Measurements from ENCODE around the gene GABBR2. TPM values are rescaled to one million over a fixed set of nuclear protein-coding genes. Genes with fewer than 3 reads are reported as not detected.

The GABBR2 gene
- total RNA-seq, 2 experiments from 2014 or later, result not detected

- Histone ChIP-seq H3K4me1 (ENCODE audit: insufficient read depth, low read length, poor library complexity, severe bottlenecking) (no peaks in the 10 kb centered on the region), H3K9me2 (ENCODE audit: insufficient read depth, low read length) (no peaks in the 10 kb centered on the region), H4K20me1 (ENCODE audit: insufficient read depth, low read length) (no peaks in the 10 kb centered on the region), H3K4me3 (ENCODE audit: low read depth, low read length, poor library complexity, severe bottlenecking) (no peak overlapping the region), H3K4me2 (ENCODE audit: low read length) (no peak overlapping the region), H2AFZ (ENCODE audit: low read length) (no peak overlapping the region), H3K9me3 (ENCODE audit: low read length) (no peaks in the 10 kb centered on the region), H3K79me2 (ENCODE audit: insufficient read depth, low read depth, low read length) (no peaks in the 10 kb centered on the region), H3K36me3 (ENCODE audit: insufficient read depth, low read length) (no peaks in the 10 kb centered on the region), H3K27ac (ENCODE audit: low read depth, low read length, poor library complexity, severe bottlenecking) (no peak overlapping the region)
- ChIA-PET CTCF (ENCODE audit: unreplicated experiment) (no interaction called here), POLR2A (no interaction called here)
- DNase-seq (ENCODE audit: low spot score), result no peak
- TF ChIP-seq, protein P1, sequence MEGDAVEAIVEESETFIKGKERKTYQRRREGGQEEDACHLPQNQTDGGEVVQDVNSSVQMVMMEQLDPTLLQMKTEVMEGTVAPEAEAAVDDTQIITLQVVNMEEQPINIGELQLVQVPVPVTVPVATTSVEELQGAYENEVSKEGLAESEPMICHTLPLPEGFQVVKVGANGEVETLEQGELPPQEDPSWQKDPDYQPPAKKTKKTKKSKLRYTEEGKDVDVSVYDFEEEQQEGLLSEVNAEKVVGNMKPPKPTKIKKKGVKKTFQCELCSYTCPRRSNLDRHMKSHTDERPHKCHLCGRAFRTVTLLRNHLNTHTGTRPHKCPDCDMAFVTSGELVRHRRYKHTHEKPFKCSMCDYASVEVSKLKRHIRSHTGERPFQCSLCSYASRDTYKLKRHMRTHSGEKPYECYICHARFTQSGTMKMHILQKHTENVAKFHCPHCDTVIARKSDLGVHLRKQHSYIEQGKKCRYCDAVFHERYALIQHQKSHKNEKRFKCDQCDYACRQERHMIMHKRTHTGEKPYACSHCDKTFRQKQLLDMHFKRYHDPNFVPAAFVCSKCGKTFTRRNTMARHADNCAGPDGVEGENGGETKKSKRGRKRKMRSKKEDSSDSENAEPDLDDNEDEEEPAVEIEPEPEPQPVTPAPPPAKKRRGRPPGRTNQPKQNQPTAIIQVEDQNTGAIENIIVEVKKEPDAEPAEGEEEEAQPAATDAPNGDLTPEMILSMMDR (conservative IDR thresholded peaks at IDR 0.05; ENCODE audit: low read length), result no peak
- no peak for TF ChIP-seq EZH2phosphoT487 (IDR thresholded peaks at IDR 0.05; ENCODE audit: borderline replicate concordance, low read depth, low read length)
- BruUV-seq (replicated peaks), result no TSS peak
- intact Hi-C loops (cut with micrococcal nuclease; ENCODE audit: unreplicated experiment), result no loop called here
Observed at GRCh38 chr9:98552331-98552730, 156.4 kb downstream of the GABBR2 start.

DNA sequence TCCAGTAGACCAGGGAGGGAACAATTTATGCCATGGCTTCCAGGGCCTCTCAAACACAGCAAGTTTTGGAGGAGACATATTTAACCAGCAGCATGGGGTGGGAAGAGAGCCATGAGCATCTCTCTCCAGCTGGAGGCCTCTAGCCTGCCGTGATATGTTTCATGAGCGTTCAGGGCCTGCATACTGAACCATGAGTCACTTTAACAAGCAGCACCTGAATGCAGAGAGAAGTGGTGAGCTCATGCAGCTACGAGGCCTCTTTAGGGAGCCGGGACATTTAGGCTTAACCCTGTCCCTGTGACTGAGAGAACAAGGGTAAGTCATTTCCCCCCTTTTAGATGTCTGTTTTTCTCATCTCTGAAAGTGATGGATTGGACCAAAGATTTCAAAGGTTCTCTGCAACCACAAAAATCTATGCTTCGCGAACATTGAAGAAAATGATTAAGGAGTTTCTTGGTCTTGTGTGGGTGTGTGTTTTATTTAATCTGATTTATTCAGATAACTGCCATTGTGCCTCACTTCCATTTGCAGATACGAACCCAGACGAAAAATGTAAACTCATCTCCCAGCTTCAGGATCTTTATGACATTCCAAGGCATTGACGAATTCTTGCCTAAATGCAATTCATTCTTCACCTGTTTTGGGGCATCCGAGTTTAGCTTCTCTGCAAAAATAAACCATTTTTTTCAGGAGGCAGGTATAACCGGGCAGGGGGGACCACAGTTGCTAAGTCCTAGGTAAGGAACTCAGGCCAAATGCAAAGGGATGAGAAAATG is 157.0 kb downstream of the GABBR2 start:
- intact Hi-C loops (cut with micrococcal nuclease; ENCODE audit: unreplicated experiment), result no loop called here
- H3K4me1 ChIP-seq (ENCODE audit: insufficient read depth, low read length, poor library complexity, severe bottlenecking), result no peaks in the 10 kb centered on the region
- no peaks in the 10 kb centered on the region for H4K20me1 ChIP-seq (ENCODE audit: insufficient read depth, low read length)
- TF ChIP-seq, protein P1 (conservative IDR thresholded peaks at IDR 0.05; ENCODE audit: low read length), result no peak
- TF ChIP-seq EZH2phosphoT487 (IDR thresholded peaks at IDR 0.05; ENCODE audit: borderline replicate concordance, low read depth, low read length), result no peak
- H3K36me3 ChIP-seq (ENCODE audit: insufficient read depth, low read length), result no peaks in the 10 kb centered on the region
- no peak overlapping the region for H3K4me3 ChIP-seq (ENCODE audit: low read depth, low read length, poor library complexity, severe bottlenecking)
- no peak overlapping the region for H3K27ac ChIP-seq (ENCODE audit: low read depth, low read length, poor library complexity, severe bottlenecking)
- ChIA-PET CTCF (ENCODE audit: unreplicated experiment) (no interaction called here), POLR2A (no interaction called here)
- H3K9me2 ChIP-seq (ENCODE audit: insufficient read depth, low read length), result no peaks in the 10 kb centered on the region
- no peak overlapping the region for H3K4me2 ChIP-seq (ENCODE audit: low read length)
- DNase-seq (ENCODE audit: low spot score), result no peak
- H2AFZ ChIP-seq (ENCODE audit: low read length), result no peak overlapping the region
- H3K9me3 ChIP-seq (ENCODE audit: low read length), result no peaks in the 10 kb centered on the region
- no peaks in the 10 kb centered on the region for H3K79me2 ChIP-seq (ENCODE audit: insufficient read depth, low read depth, low read length)
- BruUV-seq (replicated peaks), result no TSS peak

DNA sequence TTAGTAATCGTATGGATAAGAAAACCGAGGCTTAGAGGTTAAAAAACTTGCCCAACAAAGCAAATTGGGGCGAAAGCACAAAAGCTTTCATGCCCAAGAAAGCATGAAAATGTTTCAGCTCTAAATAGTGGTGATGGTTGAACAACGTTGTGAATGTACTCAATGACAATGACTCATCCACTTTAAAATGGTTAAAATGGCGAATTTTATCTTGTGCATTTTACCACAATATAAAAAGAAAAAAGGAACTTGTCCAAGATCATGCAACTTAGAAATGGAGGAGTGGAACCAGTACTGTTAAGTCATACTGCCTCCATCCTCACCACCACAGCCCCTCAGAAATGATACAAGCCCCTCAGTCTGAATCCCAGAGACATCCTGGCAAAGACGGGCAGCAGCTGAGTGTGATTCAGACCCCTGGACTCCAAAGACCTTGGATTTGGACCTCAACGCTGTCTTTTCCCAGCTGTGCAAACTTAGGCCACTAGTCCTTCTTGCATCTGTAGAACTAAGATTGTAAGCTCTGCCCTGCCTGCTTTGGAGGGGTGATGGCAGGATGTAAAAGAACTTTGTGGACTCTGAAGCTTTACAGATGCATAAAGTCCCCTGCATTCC is 158.4 kb downstream of the GABBR2 start:
- H3K4me3 ChIP-seq (ENCODE audit: low read depth, low read length, poor library complexity, severe bottlenecking), result no peak overlapping the region
- no peaks in the 10 kb centered on the region for H3K4me1 ChIP-seq (ENCODE audit: insufficient read depth, low read length, poor library complexity, severe bottlenecking)
- H4K20me1 ChIP-seq (ENCODE audit: insufficient read depth, low read length), result no peaks in the 10 kb centered on the region
- POLR2A ChIA-PET, result no interaction called here
- H2AFZ ChIP-seq (ENCODE audit: low read length), result no peak overlapping the region
- TF ChIP-seq, protein P1 (conservative IDR thresholded peaks at IDR 0.05; ENCODE audit: low read length), result no peak
- no peak for TF ChIP-seq EZH2phosphoT487 (IDR thresholded peaks at IDR 0.05; ENCODE audit: borderline replicate concordance, low read depth, low read length)
- no peaks in the 10 kb centered on the region for H3K9me3 ChIP-seq (ENCODE audit: low read length)
- intact Hi-C loops (cut with micrococcal nuclease; ENCODE audit: unreplicated experiment), result no loop called here
- H3K4me2 ChIP-seq (ENCODE audit: low read length), result no peak overlapping the region
- no peaks in the 10 kb centered on the region for H3K79me2 ChIP-seq (ENCODE audit: insufficient read depth, low read depth, low read length)
- DNase-seq (ENCODE audit: low spot score), result no peak
- no peaks in the 10 kb centered on the region for H3K9me2 ChIP-seq (ENCODE audit: insufficient read depth, low read length)
- BruUV-seq (replicated peaks), result no TSS peak
- H3K36me3 ChIP-seq (ENCODE audit: insufficient read depth, low read length), result no peaks in the 10 kb centered on the region
- CTCF ChIA-PET (ENCODE audit: unreplicated experiment), result no interaction called here
- no peak overlapping the region for H3K27ac ChIP-seq (ENCODE audit: low read depth, low read length, poor library complexity, severe bottlenecking)
